Endothelial cell of umbilical vein (primary cell): ENCODE measurements around the gene CITED2. TPM values are rescaled to one million over a fixed set of nuclear protein-coding genes. Genes with fewer than 3 reads are reported as not detected.

ENCODE experiments used
- BruUV-seq: library from RNA; stranded (reverse); fragments of 400-500 nt; replicated peaks from 2 replicates; lab custom pipeline; 2021; lab: Mats Ljungman, UMichigan
- CTCF ChIA-PET: fragments of 300-600, 350-600 bp; sonication (Branson Sonifier 250); formaldehyde crosslinking; loops from one replicate; lab custom pipeline; 2021; ENCODE audit warnings: antibody characterized with exemption, inconsistent platforms; lab: Charles Lee
- POLR2A ChIA-PET: fragments of 300-600, 350-600 bp; sonication (Branson Sonifier 250); formaldehyde crosslinking; loops from one replicate; lab custom pipeline; 2021; ENCODE audit warnings: antibody characterized with exemption, inconsistent platforms; lab: Charles Lee
- DNase-seq: peaks from one replicate; pipeline ENCODE4 v3.0.0-alpha.2; 2011; ENCODE audit warnings: low read depth, low spot score
- FAIRE-seq: peaks from 2 replicates; lab custom pipeline; 2011; peaks lifted over from hg19 to GRCh38; lab: Jason Lieb, UNC
- H2AFZ ChIP-seq: 2 replicates; pipeline ENCODE4 v1.6.0; 2012; ENCODE audit warnings: low read depth, low read length, control low read depth, inconsistent platforms
- H3K27ac ChIP-seq: 2 replicates; pipeline ENCODE4 v1.5.1; 2011; ENCODE audit warnings: low read depth, mild to moderate bottlenecking, control low read depth, low read length, moderate library complexity; ENCODE audit not compliant: insufficient read depth
- H3K27me3 ChIP-seq, 2 experiments: 2 replicates each; pipeline versions ENCODE4 v1.6.0 to v1.6.1; 2011; ENCODE audit warnings: low read length in 2 of 2, mixed read lengths in 1 of 2; ENCODE audit not compliant: control insufficient read depth in 2 of 2, insufficient read depth in 2 of 2
- H3K36me3 ChIP-seq, 2 experiments: 2 replicates in 1 of 2; 3 replicates in 1 of 2; pipeline ENCODE4 v1.5.1; 2011; ENCODE audit warnings: low read length in 2 of 2, mild to moderate bottlenecking in 1 of 2, moderate library complexity in 1 of 2; ENCODE audit not compliant: control insufficient read depth in 2 of 2, insufficient read depth in 2 of 2; ENCODE audit errors: extremely low read depth in 1 of 2
- H3K4me1 ChIP-seq: 3 replicates; pipeline ENCODE4 v1.5.1; 2011; ENCODE audit warnings: mild to moderate bottlenecking, low read length; ENCODE audit not compliant: control insufficient read depth, insufficient read depth; ENCODE audit errors: extremely low read depth
- H3K4me2 ChIP-seq: 2 replicates; pipeline ENCODE4 v1.6.1; 2011; ENCODE audit warnings: low read length, control low read depth, mixed read lengths; ENCODE audit not compliant: insufficient read depth
- H3K4me3 ChIP-seq, 3 experiments: fragments of 200-600 bp in 1 of 3; sonication (generic), shearing (Covaris generic) in 1 of 3; replicated peaks in 1 of 3; 2 replicates each; pipeline ENCODE4 v1.5.1; 2011 to 2016; ENCODE audit warnings: control low read depth in 3 of 3, low read length in 3 of 3, mild to moderate bottlenecking in 2 of 3, inconsistent platforms in 1 of 3, low read depth in 1 of 3, moderate library complexity in 1 of 3; ENCODE audit not compliant: insufficient read depth in 1 of 3
- H3K79me2 ChIP-seq: 2 replicates; pipeline ENCODE4 v1.6.0; 2012; ENCODE audit warnings: low read length, inconsistent platforms; ENCODE audit not compliant: control insufficient read depth, insufficient read depth
- H3K9ac ChIP-seq: replicated peaks from 2 replicates; pipeline ENCODE3; 2011; ENCODE audit warnings: low read length, control low read depth; ENCODE audit not compliant: insufficient read depth; ENCODE audit errors: extremely low read depth
- H3K9me1 ChIP-seq: replicated peaks from 3 replicates; pipeline ENCODE4 v1.6.0; 2011; ENCODE audit warnings: mild to moderate bottlenecking, low read length; ENCODE audit not compliant: control insufficient read depth, insufficient read depth; ENCODE audit errors: extremely low read depth
- H3K9me3 ChIP-seq: replicated peaks from 2 replicates; pipeline ENCODE4 v1.5.1; 2012; ENCODE audit warnings: low read length, inconsistent platforms; ENCODE audit not compliant: control insufficient read depth, insufficient read depth
- H4K20me1 ChIP-seq: replicated peaks from 2 replicates; pipeline ENCODE3; 2011; ENCODE audit warnings: mild to moderate bottlenecking, low read length; ENCODE audit not compliant: control insufficient read depth, insufficient read depth; ENCODE audit errors: extremely low read depth
- FOS ChIP-seq: IDR thresholded peaks from 2 replicates; pipeline ENCODE4 v1.6.1; 2011; ENCODE audit warnings: mild to moderate bottlenecking, low read length, moderate library complexity, borderline replicate concordance; ENCODE audit not compliant: insufficient read depth
- JUN ChIP-seq: IDR thresholded peaks from 2 replicates; pipeline ENCODE4 v1.6.1; 2011; ENCODE audit warnings: borderline replicate concordance, low read depth; ENCODE audit not compliant: insufficient read length, insufficient read depth
- POLR2AphosphoS5 ChIP-seq: IDR thresholded peaks from 2 replicates; pipeline ENCODE4 v1.6.1; 2012; ENCODE audit warnings: low read depth, mild to moderate bottlenecking, control low read depth, low read length, moderate library complexity; ENCODE audit not compliant: insufficient read depth
- dilution Hi-C: fragments of 300-500 bp; cut with MboI; formaldehyde crosslinking; loops from one replicate; pipeline ENCODE4 v1.15.0; 2019; ENCODE audit warnings: low sequenced_read_pairs; ENCODE audit not compliant: extremely low pct_ligation_motif_present
- intact Hi-C: fragments of 100-400 bp; cut with micrococcal nuclease; formaldehyde crosslinking; loops from one replicate; pipeline ENCODE4 v1.10.0; 2022
- polyA plus RNA-seq, 4 experiments: library from polyadenylated mRNA; depleted of rRNA in 3 of 4; stranded (reverse) in 3 of 4; unstranded in 1 of 4; fragments of >200 nt; gene quantifications; 2 replicates each; pipeline versions ENCODE4 v1.2.1 to v1.2.3, GENCODE V29; 2011 to 2012; ENCODE audit warnings: missing spikeins in 1 of 4
- total RNA-seq: library from RNA; stranded (reverse); gene quantifications from 2 replicates; pipeline ENCODE4 v1.2.3, GENCODE V29; 2021
- TF ChIP-seq, protein P1 (sequence below): IDR thresholded peaks from 2 replicates; pipeline ENCODE4 v1.6.1; 2011; ENCODE audit not compliant: insufficient read depth, insufficient read length

CITED2 gene
- total and polyA plus RNA-seq, 2 donors (not counting 3 experiments of a cell fraction or from before 2014, with no cell fraction given), result 81.1 to 85.7 TPM

DNA sequence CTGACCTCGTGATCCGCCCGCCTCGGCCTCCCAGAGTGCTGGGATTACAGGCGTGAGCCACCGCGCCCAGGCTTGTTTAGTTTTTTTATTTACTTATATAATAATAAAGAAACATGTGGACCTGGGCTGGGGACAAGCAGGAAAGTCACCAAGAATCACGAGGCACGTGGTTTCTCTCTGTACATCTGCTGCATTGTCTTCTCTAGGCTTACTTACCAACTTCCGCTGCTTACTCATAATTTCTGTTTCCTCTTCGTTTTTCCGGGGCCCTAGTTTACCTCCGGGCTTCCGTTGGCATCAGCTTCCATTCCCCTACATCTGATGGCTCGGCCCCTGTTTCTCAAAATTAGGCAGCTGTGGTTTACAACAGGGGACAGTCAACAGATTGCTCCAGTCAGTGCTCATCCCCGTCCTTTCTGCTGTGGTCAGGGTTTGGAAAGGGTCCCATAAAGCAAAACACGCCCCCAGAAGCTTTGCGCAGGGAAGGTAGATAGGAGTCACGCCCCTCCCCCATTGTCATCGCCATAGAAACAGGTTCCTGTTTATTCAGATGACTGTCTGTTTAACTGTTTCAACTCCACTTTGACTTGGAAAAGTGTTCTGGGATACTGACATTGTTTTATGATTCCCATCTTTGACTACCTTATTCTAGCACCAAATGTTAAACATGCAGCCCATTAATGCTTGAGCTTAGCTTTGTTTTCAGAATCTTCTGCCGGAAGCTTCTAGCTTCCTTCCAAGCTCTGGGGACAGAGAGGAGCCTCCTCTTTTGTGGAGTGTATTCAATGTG is 50.7 kb downstream of the CITED2 start:
- TF ChIP-seq, protein P1, sequence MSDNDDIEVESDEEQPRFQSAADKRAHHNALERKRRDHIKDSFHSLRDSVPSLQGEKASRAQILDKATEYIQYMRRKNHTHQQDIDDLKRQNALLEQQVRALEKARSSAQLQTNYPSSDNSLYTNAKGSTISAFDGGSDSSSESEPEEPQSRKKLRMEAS, result peak; percentile 91
- no peak for TF ChIP-seq FOS
- peak; percentile 48 for TF ChIP-seq POLR2AphosphoS5
- peak; percentile 51 for TF ChIP-seq JUN
- Histone ChIP-seq H3K4me2 (peak overlapping the region; percentile 28), H3K36me3 (no peaks in the 10 kb centered on the region), H3K4me1 (peaks cover 6% of the 10 kb centered on the region), H3K9ac (peak overlapping the region; percentile 33), H3K27ac (peak overlapping the region; percentile 71), H3K27me3 (no peaks in the 10 kb centered on the region), H4K20me1 (no peaks in the 10 kb centered on the region), H3K9me3 (no peaks in the 10 kb centered on the region), H3K9me1 (no peaks in the 10 kb centered on the region), H3K79me2 (no peaks in the 10 kb centered on the region), H3K4me3 (peak overlapping the region in 2 of 3 experiments; percentile 8 to 9), H2AFZ (peak overlapping the region; percentile 58)
- peak; percentile 82 for FAIRE-seq
- POLR2A ChIA-PET, result no interaction called here
- CTCF ChIA-PET, result interaction anchor here (0.8 to 1.3 kb wide), 3 partner anchors 33 to 104 kb away, joined by 3 to 6 read pairs (median 3); no protein-coding TSS in a partner anchor
- peak; percentile 71 for DNase-seq
- TSS peak; percentile 80 for BruUV-seq
- intact Hi-C loops, result loop anchor here (1.0 kb wide), 1 partner anchor 33 kb away; no protein-coding TSS in a partner anchor
- dilution Hi-C loops, result no loop called here

Other genes with a start within 250 kb of the CITED2 start
- gene HECA, start 239.6 kb downstream of the CITED2 start, total RNA-seq, result 16.7 and 18.2 TPM in 2 replicates
- gene HECA, start 239.6 kb downstream of the CITED2 start, polyA plus RNA-seq, result 4.1 and 5.8 TPM in 2 replicates
- gene TXLNB, start 82.7 kb downstream of the CITED2 start, total RNA-seq, result 0.18 and 0.28 TPM in 2 replicates
- gene TXLNB, start 82.7 kb downstream of the CITED2 start, polyA plus RNA-seq, result 0.03 and 0.04 TPM in 2 replicates